GM13977 (cell line): Measurements from ENCODE around the gene RAB8B.

Experiments used
- DNase-seq: peaks from one replicate; pipeline ENCODE4 v3.0.0; 2012; ENCODE audit warnings: low spot score
- CTCF ChIP-seq: IDR thresholded peaks from 2 replicates; pipeline ENCODE4 v1.5.1; 2012; ENCODE audit warnings: mild to moderate bottlenecking, control low read depth; ENCODE audit not compliant: insufficient read depth; ENCODE audit errors: extremely low read depth, missing control alignments
- in situ Hi-C: fragments of 300-500 bp; cut with MboI; formaldehyde crosslinking; loops from one replicate; pipeline ENCODE4 v1.12.0; 2022; ENCODE audit warnings: low sequenced_read_pairs, low pct_unique_long_range_greater_than_20kb, mixed read lengths, inconsistent platforms; ENCODE audit not compliant: unreplicated experiment

Gene RAB8B

GRCh38 chr15:63294359-63294758, 105.0 kb downstream of the RAB8B start:
- TF ChIP-seq CTCF, result no peak
- no peak for DNase-seq
- in situ Hi-C loops, result no loop called here

GRCh38 chr15:63295341-63295740, 105.9 kb downstream of the RAB8B start:
- in situ Hi-C loops, result no loop called here
- DNase-seq, result no peak
- no peak for TF ChIP-seq CTCF

- DNase-seq, result no peak
- no peak for TF ChIP-seq CTCF
- in situ Hi-C loops, result no loop called here
These were observed 106.8 kb downstream of the RAB8B start for GRCh38 chr15:63296195-63296594.

GRCh38 chr15:63299943-63300575, 110.7 kb downstream of the RAB8B start:
- in situ Hi-C loops, result no loop called here
- TF ChIP-seq CTCF, result no peak
- no peak for DNase-seq

GRCh38 chr15:63301088-63301487, 111.7 kb downstream of the RAB8B start:
- no peak for DNase-seq
- in situ Hi-C loops, result no loop called here
- no peak for TF ChIP-seq CTCF

GRCh38 chr15:63305260-63305659, 115.9 kb downstream of the RAB8B start:
- no peak for TF ChIP-seq CTCF
- in situ Hi-C loops, result no loop called here
- no peak for DNase-seq
